SK-N-SH treated with all-trans-retinoic acid at 6 μM for 48 hours (cell line): ENCODE measurements around the gene EFNA4.

Experiments
- ATAC-seq: fragments of 200-7000 bp; cut with Tn5 transposase; 3 replicates; pipeline ENCODE4 v1.9.1; 2020; ENCODE audit warnings: mild to moderate bottlenecking, moderate library complexity
- ARNTL ChIP-seq: fragments of 450-650 bp; formaldehyde crosslinking; IDR thresholded peaks from 2 replicates; pipeline ENCODE4 v1.5.0; 2020; ENCODE audit warnings: low read depth, mild to moderate bottlenecking, moderate library complexity, borderline replicate concordance
- BACH2 ChIP-seq: fragments of 250-450 bp; sonication (Bioruptor Pico); IDR thresholded peaks from 2 replicates; pipeline ENCODE4 v1.9.0; 2021; ENCODE audit warnings: mild to moderate bottlenecking, borderline replicate concordance
- CREB5 ChIP-seq: fragments of 250-450 bp; sonication (Bioruptor Pico); IDR thresholded peaks from 2 replicates; pipeline ENCODE4 v1.5.1; 2020; ENCODE audit warnings: low read depth, mild to moderate bottlenecking, moderate library complexity
- CSDC2 ChIP-seq: fragments of 250-450 bp; sonication (Bioruptor Pico); IDR thresholded peaks from 2 replicates; pipeline ENCODE4 v1.5.0; 2020; ENCODE audit warnings: mild to moderate bottlenecking, moderate library complexity
- CSRNP3 ChIP-seq: fragments of 250-450 bp; sonication (Bioruptor Pico); IDR thresholded peaks from 2 replicates; pipeline ENCODE4 v1.5.1; 2021; ENCODE audit warnings: mild to moderate bottlenecking, moderate library complexity
- ESRRG ChIP-seq: fragments of 250-450 bp; sonication (Bioruptor Pico); IDR thresholded peaks from 2 replicates; pipeline ENCODE4 v1.6.1; 2021; ENCODE audit warnings: mild to moderate bottlenecking
- GLIS3 ChIP-seq: fragments of 250-450 bp; sonication (Bioruptor Pico); IDR thresholded peaks from 2 replicates; pipeline ENCODE4 v1.5.0; 2020; ENCODE audit warnings: mild to moderate bottlenecking, moderate library complexity
- ISL1 ChIP-seq: fragments of 250-450 bp; sonication (Bioruptor Pico); IDR thresholded peaks from 2 replicates; pipeline ENCODE4 v2.1.2; 2022; ENCODE audit warnings: mild to moderate bottlenecking, moderate library complexity
- OSR1 ChIP-seq: fragments of 250-450 bp; sonication (Bioruptor Pico); IDR thresholded peaks from 2 replicates; pipeline ENCODE4 v1.8.0; 2022; ENCODE audit warnings: moderate library complexity, mild to moderate bottlenecking, inconsistent platforms
- PATZ1 ChIP-seq: fragments of 250-450 bp; sonication (Bioruptor Pico); IDR thresholded peaks from 2 replicates; pipeline ENCODE4 v1.8.0; 2020; ENCODE audit warnings: mild to moderate bottlenecking, moderate library complexity, borderline replicate concordance
- POU6F1 ChIP-seq: fragments of 250-450 bp; sonication (Bioruptor Pico); IDR thresholded peaks from 2 replicates; pipeline ENCODE4 v1.8.0; 2021; ENCODE audit warnings: low read depth, mild to moderate bottlenecking, moderate library complexity, borderline replicate concordance
- PPARA ChIP-seq: fragments of 250-450 bp; sonication (Bioruptor Pico); IDR thresholded peaks from 2 replicates; pipeline ENCODE4 v1.5.0; 2020; ENCODE audit warnings: mild to moderate bottlenecking, borderline replicate concordance
- RARB ChIP-seq: fragments of 250-450 bp; sonication (Bioruptor Pico); IDR thresholded peaks from 2 replicates; pipeline ENCODE4 v1.8.0; 2021; ENCODE audit warnings: mild to moderate bottlenecking, moderate library complexity
- SNAI2 ChIP-seq: fragments of 250-450 bp; sonication (Bioruptor Pico); IDR thresholded peaks from 2 replicates; pipeline ENCODE4 v1.5.0; 2020; ENCODE audit warnings: mild to moderate bottlenecking, moderate library complexity
- TCF4 ChIP-seq: fragments of 250-450 bp; sonication (Bioruptor Pico); IDR thresholded peaks from 2 replicates; pipeline ENCODE4 v1.8.0; 2021; ENCODE audit warnings: mild to moderate bottlenecking, moderate library complexity, borderline replicate concordance
- TOX ChIP-seq: fragments of 250-450 bp; sonication (Bioruptor Pico); IDR thresholded peaks from 2 replicates; pipeline ENCODE4 v1.8.0; 2021; ENCODE audit warnings: mild to moderate bottlenecking, moderate library complexity, borderline replicate concordance
- TSHZ2 ChIP-seq: fragments of 250-450 bp; sonication (Bioruptor Pico); IDR thresholded peaks from 2 replicates; pipeline ENCODE4 v1.5.0; 2020; ENCODE audit warnings: mild to moderate bottlenecking, moderate library complexity
- ZC3H10 ChIP-seq: fragments of 250-450 bp; sonication (Bioruptor Pico); IDR thresholded peaks from 2 replicates; pipeline ENCODE4 v1.5.1; 2021; ENCODE audit warnings: mild to moderate bottlenecking, moderate library complexity
- ZFP3 ChIP-seq: fragments of 250-450 bp; sonication (Bioruptor Pico); IDR thresholded peaks from 2 replicates; pipeline ENCODE4 v1.5.0; 2020; ENCODE audit warnings: mild to moderate bottlenecking, moderate library complexity
- ZFP30 ChIP-seq: fragments of 450-650 bp; formaldehyde crosslinking; IDR thresholded peaks from 2 replicates; pipeline ENCODE4 v1.5.0; 2022; ENCODE audit warnings: mild to moderate bottlenecking, moderate library complexity
- ZNF565 ChIP-seq: fragments of 450-650 bp; formaldehyde crosslinking; conservative IDR thresholded peaks from 2 replicates; pipeline ENCODE4 v1.5.0; 2020; ENCODE audit warnings: low read depth, mild to moderate bottlenecking, moderate library complexity
- ZNF70 ChIP-seq: fragments of 450-650 bp; formaldehyde crosslinking; IDR thresholded peaks from 2 replicates; pipeline ENCODE4 v1.5.0; 2020; ENCODE audit warnings: mild to moderate bottlenecking, moderate library complexity
- ZNF8 ChIP-seq: fragments of 450-650 bp; formaldehyde crosslinking; IDR thresholded peaks from 2 replicates; pipeline ENCODE4 v1.5.0; 2020; ENCODE audit warnings: mild to moderate bottlenecking, moderate library complexity

Gene EFNA4

GRCh38 chr1:155024315-155024714 lies 39.2 kb upstream of the EFNA4 start:
- no peak for ATAC-seq
- TF ChIP-seq ZFP3 (CRISPR knock-in tag) (no peak), SNAI2 (CRISPR knock-in tag) (no peak), ZNF8 (no peak), ZNF565 (no peak), CSRNP3 (CRISPR knock-in tag) (no peak), TSHZ2 (CRISPR knock-in tag) (no peak), PPARA (CRISPR knock-in tag) (no peak), CSDC2 (CRISPR knock-in tag) (no peak), OSR1 (CRISPR knock-in tag) (no peak), ZNF70 (CRISPR knock-in tag) (no peak), GLIS3 (CRISPR knock-in tag) (no peak), POU6F1 (no peak), ARNTL (CRISPR knock-in tag) (no peak), ISL1 (CRISPR knock-in tag) (no peak), PATZ1 (CRISPR knock-in tag) (no peak), TOX (no peak), RARB (CRISPR knock-in tag) (no peak), ESRRG (CRISPR knock-in tag) (no peak)
- TF ChIP-seq, all 23 proteins: peak for 0

GRCh38 chr1:155026154-155026553 lies 37.4 kb upstream of the EFNA4 start:
- no peak for ATAC-seq
- TF ChIP-seq ZFP30 = no peak
- no peak for TF ChIP-seq ZC3H10 (CRISPR knock-in tag)
- no peak for TF ChIP-seq ZNF565
- TF ChIP-seq PATZ1 (CRISPR knock-in tag) = no peak
- TF ChIP-seq CSDC2 (CRISPR knock-in tag) = no peak
- TF ChIP-seq ARNTL (CRISPR knock-in tag) = no peak
- TF ChIP-seq ZNF8 = no peak
- no peak for TF ChIP-seq RARB (CRISPR knock-in tag)
- no peak for TF ChIP-seq TCF4 (CRISPR knock-in tag)
- TF ChIP-seq BACH2 (CRISPR knock-in tag) = no peak
- no peak for TF ChIP-seq GLIS3 (CRISPR knock-in tag)
- no peak for TF ChIP-seq CREB5 (CRISPR knock-in tag)
- TF ChIP-seq PPARA (CRISPR knock-in tag) = no peak
- no peak for TF ChIP-seq ZFP3 (CRISPR knock-in tag)
- no peak for TF ChIP-seq ISL1 (CRISPR knock-in tag)
- no peak for TF ChIP-seq ESRRG (CRISPR knock-in tag)
- TF ChIP-seq OSR1 (CRISPR knock-in tag) = no peak
- TF ChIP-seq POU6F1 = no peak
- no peak for TF ChIP-seq SNAI2 (CRISPR knock-in tag)
- TF ChIP-seq ZNF70 (CRISPR knock-in tag) = no peak
- TF ChIP-seq, all 23 proteins: peak for 0
